ENCODE measurements around the gene NINL.

The NINL gene

DNA sequence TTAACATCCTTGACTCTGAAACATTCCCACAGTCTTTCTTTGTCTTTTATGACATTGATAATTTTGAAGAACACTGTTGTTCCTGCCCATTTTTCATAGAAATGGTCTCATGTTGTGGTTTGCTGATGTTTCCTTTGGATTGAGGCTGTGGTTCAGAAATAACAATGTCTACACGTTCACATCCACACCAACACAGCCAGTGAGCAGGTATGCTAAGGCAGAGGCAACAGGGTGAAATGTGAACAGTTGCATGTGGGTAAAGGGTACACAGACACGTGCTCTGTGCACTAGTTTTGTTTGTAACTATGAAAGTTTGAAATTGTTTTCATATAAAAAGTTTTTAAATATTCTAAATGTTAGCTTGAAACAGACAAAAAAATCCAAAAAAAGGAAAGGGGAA is 99.5 kb downstream of the NINL start:
- Histone ChIP-seq H3K36me3 (ENCODE audit: insufficient read depth, low read length) (peaks cover 64% of the 10 kb centered on the region), H3K4me1 (ENCODE audit: insufficient read depth, low read length) (no peaks in the 10 kb centered on the region), H3K4me3 (ENCODE audit: low read length) (no peak overlapping the region), H2AFZ (ENCODE audit: low read depth, low read length) (no peak overlapping the region), H3K9me3 (ENCODE audit: low read length) (no peaks in the 10 kb centered on the region), H3K27me3 (ENCODE audit: insufficient read depth, low read length) (no peaks in the 10 kb centered on the region)

DNA sequence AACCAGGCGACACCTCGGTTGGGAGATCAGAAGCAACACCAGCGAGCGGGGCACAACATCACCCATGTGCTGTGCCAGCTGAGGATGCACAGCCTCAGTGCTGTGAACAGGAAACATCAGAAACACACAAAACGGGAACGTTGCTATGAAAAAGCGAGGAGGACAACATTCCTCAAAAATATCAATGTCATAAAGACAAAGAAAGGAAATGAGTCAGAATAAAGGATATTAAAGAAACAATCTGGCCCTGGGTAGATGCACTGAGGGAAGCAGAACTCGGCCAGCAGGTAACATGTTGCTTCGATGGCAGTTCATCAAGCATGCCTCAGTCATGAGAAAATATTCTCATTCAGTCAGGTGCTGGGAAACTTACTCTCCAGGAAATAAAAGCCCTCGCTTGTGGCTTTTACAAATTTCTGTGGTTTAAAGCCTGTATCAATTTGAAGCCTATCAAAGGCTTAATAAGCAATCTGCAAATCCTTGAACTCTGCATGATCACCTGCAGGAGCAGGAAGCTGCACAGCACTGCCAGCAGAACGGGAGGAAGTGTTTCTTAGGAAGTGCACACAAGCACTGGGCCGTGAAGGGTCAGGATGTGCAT is 100.3 kb downstream of the NINL start:
- Histone ChIP-seq H3K4me1 (ENCODE audit: insufficient read depth, low read length) (no peaks in the 10 kb centered on the region), H2AFZ (ENCODE audit: low read depth, low read length) (no peak overlapping the region), H3K4me3 (ENCODE audit: low read length) (no peak overlapping the region), H3K27me3 (ENCODE audit: insufficient read depth, low read length) (no peaks in the 10 kb centered on the region), H3K9me3 (ENCODE audit: low read length) (no peaks in the 10 kb centered on the region), H3K36me3 (ENCODE audit: insufficient read depth, low read length) (peaks cover 68% of the 10 kb centered on the region)

DNA sequence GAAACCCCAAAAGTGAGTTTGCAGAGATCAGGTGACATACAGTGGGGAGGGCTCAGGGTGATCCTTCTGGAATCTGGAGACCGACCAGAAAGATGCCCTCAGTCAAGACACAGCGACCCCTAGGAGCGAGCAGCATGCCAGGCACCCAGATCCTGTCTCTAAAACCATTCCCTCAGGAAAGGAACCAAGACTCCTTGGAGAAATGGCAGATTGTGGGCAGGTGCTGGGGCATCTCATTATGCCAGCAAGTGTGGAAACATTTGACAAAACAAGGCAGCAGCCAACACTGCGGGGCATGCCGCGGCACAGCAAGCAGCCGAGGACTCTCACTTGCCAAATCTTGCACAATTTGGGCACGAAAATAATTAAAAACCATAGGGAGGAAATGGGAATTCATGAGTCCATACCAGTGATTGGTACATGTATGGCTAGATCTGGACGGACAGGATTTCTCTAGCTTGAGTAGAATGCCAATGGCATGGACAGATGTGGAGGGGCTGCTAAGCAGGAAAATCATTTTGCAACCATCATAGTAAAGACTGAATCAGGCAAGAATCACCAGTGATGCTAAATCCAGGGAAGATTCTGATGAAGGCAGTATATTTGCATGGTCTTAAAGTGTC is 101.0 kb downstream of the NINL start:
- peaks cover 71% of the 10 kb centered on the region for H3K36me3 ChIP-seq (ENCODE audit: insufficient read depth, low read length)

DNA sequence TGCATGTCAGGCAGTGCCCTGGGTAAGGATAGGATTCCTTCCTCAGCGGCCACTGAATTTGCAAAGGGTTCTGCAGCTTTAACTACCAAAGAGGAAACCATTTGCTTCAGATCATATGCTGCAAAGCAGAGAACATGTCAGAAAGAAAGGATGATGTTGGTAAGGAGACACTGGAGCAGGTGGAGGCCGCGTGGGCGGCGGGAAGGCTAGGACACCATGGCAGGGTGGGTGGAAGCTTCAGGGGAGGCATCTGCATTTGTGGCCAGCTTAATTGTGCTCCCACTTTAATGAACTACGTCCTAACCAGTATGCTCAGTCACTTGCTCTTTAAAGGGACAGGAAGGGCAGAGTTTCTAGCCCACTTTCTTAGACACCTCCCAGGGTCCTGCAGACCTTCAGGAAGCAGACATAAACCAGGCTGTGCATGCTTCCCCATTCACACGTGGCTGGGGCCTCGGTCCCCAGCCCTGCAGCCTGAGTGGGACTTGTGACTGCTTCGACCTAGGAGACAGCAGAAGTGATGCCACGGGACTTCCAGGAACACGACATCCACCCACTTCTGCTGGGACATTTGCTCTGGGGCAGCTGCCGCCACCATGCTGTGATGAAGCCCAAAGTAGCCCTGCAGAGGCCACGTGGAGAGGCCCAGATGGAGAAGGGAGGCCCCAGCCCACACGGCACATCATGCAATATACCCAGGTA is 101.7 kb downstream of the NINL start:
- no peak overlapping the region for H2AFZ ChIP-seq (ENCODE audit: low read depth, low read length)
- no peaks in the 10 kb centered on the region for H3K4me1 ChIP-seq (ENCODE audit: insufficient read depth, low read length)
- no peaks in the 10 kb centered on the region for H3K9me3 ChIP-seq (ENCODE audit: low read length)
- H3K4me3 ChIP-seq (ENCODE audit: low read length), result no peak overlapping the region
- H3K36me3 ChIP-seq (ENCODE audit: insufficient read depth, low read length), result peaks cover 73% of the 10 kb centered on the region
- no peaks in the 10 kb centered on the region for H3K27me3 ChIP-seq (ENCODE audit: insufficient read depth, low read length)

More for the DNA sequence above, 101.0 kb downstream of the NINL start:
- Histone ChIP-seq H3K9me3 (ENCODE audit: low read length) (no peaks in the 10 kb centered on the region), H2AFZ (ENCODE audit: low read depth, low read length) (no peak overlapping the region), H3K27me3 (ENCODE audit: insufficient read depth, low read length) (no peaks in the 10 kb centered on the region), H3K4me1 (ENCODE audit: insufficient read depth, low read length) (no peaks in the 10 kb centered on the region), H3K4me3 (ENCODE audit: low read length) (no peak overlapping the region)

GRCh38 chr20:25481918-25482253 is 103.4 kb downstream of the NINL start:
- H3K36me3 ChIP-seq (ENCODE audit: insufficient read depth, low read length), result peaks cover 76% of the 10 kb centered on the region

DNA sequence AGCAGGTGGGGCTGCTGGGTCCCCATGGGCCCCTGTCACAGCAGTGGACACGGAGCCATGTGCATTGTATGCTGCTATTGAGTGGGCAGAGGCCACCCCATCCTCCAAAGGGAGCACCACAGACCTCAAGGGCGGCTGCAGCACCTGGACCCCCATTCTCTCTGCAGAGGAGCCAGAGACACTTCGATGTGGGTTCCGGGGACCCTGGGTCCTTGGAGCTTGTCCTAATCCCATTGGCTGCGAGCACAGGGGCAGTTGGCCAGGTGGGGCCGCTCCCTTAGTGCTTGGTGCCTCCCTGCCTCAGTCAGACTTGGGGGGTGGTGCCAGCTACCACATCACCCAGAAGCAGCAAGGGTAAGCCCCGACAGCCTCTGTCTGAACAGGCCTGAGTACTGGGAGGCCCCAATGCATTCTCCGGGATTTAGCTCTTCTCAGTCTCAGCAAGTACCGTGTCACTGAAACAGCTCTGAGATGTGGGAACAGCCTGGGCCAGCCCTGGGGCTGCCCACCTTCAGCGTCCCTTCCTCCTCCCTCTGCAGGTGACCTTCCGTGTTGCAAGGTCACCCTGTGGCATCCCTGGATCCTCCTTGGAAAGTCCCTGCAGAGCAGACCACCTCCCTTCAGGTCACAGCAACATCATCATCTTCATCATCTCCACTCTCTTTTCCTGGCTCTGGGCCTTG is 104.0 kb downstream of the NINL start:
- Histone ChIP-seq H2AFZ (ENCODE audit: low read depth, low read length) (no peak overlapping the region), H3K36me3 (ENCODE audit: insufficient read depth, low read length) (peaks cover 75% of the 10 kb centered on the region), H3K4me1 (ENCODE audit: insufficient read depth, low read length) (no peaks in the 10 kb centered on the region), H3K4me3 (ENCODE audit: low read length) (no peak overlapping the region), H3K27me3 (ENCODE audit: insufficient read depth, low read length) (no peaks in the 10 kb centered on the region), H3K9me3 (ENCODE audit: low read length) (no peaks in the 10 kb centered on the region)

More at GRCh38 chr20:25481918-25482253, 103.4 kb downstream of the NINL start:
- Histone ChIP-seq H3K9me3 (ENCODE audit: low read length) (no peaks in the 10 kb centered on the region), H3K4me3 (ENCODE audit: low read length) (no peak overlapping the region), H2AFZ (ENCODE audit: low read depth, low read length) (no peak overlapping the region), H3K27me3 (ENCODE audit: insufficient read depth, low read length) (no peaks in the 10 kb centered on the region), H3K4me1 (ENCODE audit: insufficient read depth, low read length) (no peaks in the 10 kb centered on the region)

DNA sequence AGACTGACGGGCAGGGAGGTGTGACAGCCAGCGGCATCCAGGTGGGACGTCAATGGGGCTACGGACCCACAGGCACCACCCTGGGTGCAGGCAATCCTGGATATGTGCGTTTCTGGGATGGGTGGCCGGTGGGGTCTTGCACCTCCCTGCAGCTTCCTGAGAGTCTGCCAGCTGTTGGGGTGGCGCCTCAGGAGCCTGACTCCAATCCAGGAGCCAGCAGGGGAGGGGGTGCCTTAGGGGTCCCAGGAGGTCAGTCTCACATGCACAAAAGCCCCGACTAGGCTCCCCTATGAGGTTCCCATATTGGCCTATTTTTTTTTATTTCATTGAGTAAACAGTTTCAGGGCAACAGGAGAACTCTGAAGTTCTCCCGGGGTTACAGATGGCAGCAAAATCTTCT is 104.5 kb downstream of the NINL start:
- H3K9me3 ChIP-seq (ENCODE audit: low read length), result no peaks in the 10 kb centered on the region
- no peak overlapping the region for H2AFZ ChIP-seq (ENCODE audit: low read depth, low read length)
- peaks cover 75% of the 10 kb centered on the region for H3K36me3 ChIP-seq (ENCODE audit: insufficient read depth, low read length)
- H3K27me3 ChIP-seq (ENCODE audit: insufficient read depth, low read length), result no peaks in the 10 kb centered on the region
- H3K4me3 ChIP-seq (ENCODE audit: low read length), result no peak overlapping the region
- no peaks in the 10 kb centered on the region for H3K4me1 ChIP-seq (ENCODE audit: insufficient read depth, low read length)

GRCh38 chr20:25480156-25480555 is 105.2 kb downstream of the NINL start:
- Histone ChIP-seq H3K36me3 (ENCODE audit: insufficient read depth, low read length) (peaks cover 75% of the 10 kb centered on the region), H3K4me1 (ENCODE audit: insufficient read depth, low read length) (no peaks in the 10 kb centered on the region), H3K9me3 (ENCODE audit: low read length) (no peaks in the 10 kb centered on the region), H2AFZ (ENCODE audit: low read depth, low read length) (no peak overlapping the region), H3K4me3 (ENCODE audit: low read length) (no peak overlapping the region), H3K27me3 (ENCODE audit: insufficient read depth, low read length) (no peaks in the 10 kb centered on the region)

DNA sequence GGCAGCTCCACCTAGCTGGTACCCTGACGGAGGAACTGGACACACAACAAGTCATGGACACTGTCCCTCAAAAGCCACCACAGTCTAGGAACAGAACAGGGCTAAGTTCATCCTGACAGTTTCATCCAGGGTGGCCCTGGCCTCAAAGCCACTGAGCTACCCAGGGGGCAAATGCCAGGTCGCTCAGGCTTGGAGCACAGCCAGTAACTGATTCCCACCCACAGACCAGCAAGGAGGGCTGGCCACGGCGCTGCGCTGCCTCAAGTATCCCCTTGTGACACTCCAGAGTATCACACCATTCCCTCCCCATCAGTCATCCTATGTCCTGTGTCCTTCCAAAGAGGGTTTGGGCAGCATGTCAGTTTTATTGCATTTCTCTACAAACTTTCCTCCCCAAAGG is 105.7 kb downstream of the NINL start:
- Histone ChIP-seq H3K36me3 (ENCODE audit: insufficient read depth, low read length) (peaks cover 74% of the 10 kb centered on the region), H3K27me3 (ENCODE audit: insufficient read depth, low read length) (no peaks in the 10 kb centered on the region), H3K4me1 (ENCODE audit: insufficient read depth, low read length) (no peaks in the 10 kb centered on the region), H2AFZ (ENCODE audit: low read depth, low read length) (no peak overlapping the region), H3K9me3 (ENCODE audit: low read length) (no peaks in the 10 kb centered on the region), H3K4me3 (ENCODE audit: low read length) (no peak overlapping the region)

- Histone ChIP-seq H3K9me3 (ENCODE audit: low read length) (no peaks in the 10 kb centered on the region), H3K4me3 (ENCODE audit: low read length) (no peak overlapping the region)
Observed at GRCh38 chr20:25478889-25479568, 106.3 kb downstream of the NINL start.

GRCh38 chr20:25477014-25477882 is 108.1 kb downstream of the NINL start:
- H3K4me3 ChIP-seq (ENCODE audit: low read length), result no peak overlapping the region
- peaks cover 81% of the 10 kb centered on the region for H3K36me3 ChIP-seq (ENCODE audit: insufficient read depth, low read length)
- H3K27me3 ChIP-seq (ENCODE audit: insufficient read depth, low read length), result no peaks in the 10 kb centered on the region
- H2AFZ ChIP-seq (ENCODE audit: low read depth, low read length), result no peak overlapping the region
- H3K9me3 ChIP-seq (ENCODE audit: low read length), result no peaks in the 10 kb centered on the region
- no peaks in the 10 kb centered on the region for H3K4me1 ChIP-seq (ENCODE audit: insufficient read depth, low read length)

More at GRCh38 chr20:25478889-25479568, 106.3 kb downstream of the NINL start:
- Histone ChIP-seq H2AFZ (ENCODE audit: low read depth, low read length) (no peak overlapping the region), H3K27me3 (ENCODE audit: insufficient read depth, low read length) (no peaks in the 10 kb centered on the region), H3K4me1 (ENCODE audit: insufficient read depth, low read length) (no peaks in the 10 kb centered on the region), H3K36me3 (ENCODE audit: insufficient read depth, low read length) (peaks cover 76% of the 10 kb centered on the region)

All from neuron (in vitro differentiated cells).